Measurements from ENCODE around the gene TSC1.

DNA sequence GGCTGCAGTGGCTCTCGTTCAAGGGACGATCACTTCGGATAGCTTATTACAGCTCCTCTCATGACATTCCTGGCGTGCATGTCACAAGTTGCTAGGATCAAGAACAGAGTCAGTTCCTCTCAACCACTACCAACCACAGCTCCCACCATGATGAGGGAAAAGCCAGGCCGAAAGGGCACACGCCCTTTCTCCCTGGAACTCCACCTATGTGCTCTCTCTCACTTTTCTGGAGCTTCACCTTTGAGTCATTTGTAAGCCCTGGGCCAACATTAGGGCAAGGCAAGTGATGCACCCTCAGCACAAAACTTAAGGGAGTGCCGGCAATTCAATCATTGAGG lies 64.1 kb downstream of the TSC1 start:
- TF ChIP-seq, protein P1, sequence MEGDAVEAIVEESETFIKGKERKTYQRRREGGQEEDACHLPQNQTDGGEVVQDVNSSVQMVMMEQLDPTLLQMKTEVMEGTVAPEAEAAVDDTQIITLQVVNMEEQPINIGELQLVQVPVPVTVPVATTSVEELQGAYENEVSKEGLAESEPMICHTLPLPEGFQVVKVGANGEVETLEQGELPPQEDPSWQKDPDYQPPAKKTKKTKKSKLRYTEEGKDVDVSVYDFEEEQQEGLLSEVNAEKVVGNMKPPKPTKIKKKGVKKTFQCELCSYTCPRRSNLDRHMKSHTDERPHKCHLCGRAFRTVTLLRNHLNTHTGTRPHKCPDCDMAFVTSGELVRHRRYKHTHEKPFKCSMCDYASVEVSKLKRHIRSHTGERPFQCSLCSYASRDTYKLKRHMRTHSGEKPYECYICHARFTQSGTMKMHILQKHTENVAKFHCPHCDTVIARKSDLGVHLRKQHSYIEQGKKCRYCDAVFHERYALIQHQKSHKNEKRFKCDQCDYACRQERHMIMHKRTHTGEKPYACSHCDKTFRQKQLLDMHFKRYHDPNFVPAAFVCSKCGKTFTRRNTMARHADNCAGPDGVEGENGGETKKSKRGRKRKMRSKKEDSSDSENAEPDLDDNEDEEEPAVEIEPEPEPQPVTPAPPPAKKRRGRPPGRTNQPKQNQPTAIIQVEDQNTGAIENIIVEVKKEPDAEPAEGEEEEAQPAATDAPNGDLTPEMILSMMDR (IDR thresholded peaks at IDR 0.05), result no peak
- TF ChIP-seq POLR2A (IDR thresholded peaks at IDR 0.05), result no peak

Data from uterus (tissue), 2 donors.